Measurements from ENCODE around the gene TAF6.

DNA sequence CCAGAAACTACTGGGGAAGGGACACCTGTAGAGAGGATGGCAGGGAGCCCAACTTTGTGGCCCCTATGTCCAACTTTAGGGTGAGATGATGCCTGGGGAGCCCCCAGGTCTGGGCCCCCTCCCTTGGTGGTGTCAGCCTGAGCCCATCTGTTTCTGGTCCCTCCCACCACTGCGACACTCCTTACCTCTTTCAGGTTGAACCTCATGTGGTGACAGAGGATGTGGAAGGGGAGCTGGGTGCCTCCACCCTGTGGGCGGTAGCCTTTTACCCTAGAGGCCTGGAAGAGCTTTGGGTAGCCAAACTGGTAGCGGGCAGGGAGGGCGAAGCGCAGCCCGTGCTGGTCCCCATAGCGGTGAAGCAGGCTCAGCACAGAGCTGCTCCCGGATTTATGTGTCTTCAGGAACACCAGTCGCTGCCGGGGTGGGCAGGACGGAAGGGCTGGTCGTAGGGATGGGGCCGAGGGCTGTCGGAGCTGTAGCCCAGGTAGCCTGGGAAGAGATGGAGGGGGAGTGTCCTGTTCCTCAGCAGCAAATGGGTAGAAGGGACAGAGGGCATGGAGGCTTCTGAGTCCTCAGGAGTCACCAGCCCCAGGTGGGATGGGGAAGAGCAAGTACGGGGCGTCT, 47.3 kb upstream of the TAF6 start:
- TF ChIP-seq, protein P1, sequence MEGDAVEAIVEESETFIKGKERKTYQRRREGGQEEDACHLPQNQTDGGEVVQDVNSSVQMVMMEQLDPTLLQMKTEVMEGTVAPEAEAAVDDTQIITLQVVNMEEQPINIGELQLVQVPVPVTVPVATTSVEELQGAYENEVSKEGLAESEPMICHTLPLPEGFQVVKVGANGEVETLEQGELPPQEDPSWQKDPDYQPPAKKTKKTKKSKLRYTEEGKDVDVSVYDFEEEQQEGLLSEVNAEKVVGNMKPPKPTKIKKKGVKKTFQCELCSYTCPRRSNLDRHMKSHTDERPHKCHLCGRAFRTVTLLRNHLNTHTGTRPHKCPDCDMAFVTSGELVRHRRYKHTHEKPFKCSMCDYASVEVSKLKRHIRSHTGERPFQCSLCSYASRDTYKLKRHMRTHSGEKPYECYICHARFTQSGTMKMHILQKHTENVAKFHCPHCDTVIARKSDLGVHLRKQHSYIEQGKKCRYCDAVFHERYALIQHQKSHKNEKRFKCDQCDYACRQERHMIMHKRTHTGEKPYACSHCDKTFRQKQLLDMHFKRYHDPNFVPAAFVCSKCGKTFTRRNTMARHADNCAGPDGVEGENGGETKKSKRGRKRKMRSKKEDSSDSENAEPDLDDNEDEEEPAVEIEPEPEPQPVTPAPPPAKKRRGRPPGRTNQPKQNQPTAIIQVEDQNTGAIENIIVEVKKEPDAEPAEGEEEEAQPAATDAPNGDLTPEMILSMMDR (conservative IDR thresholded peaks at IDR 0.05 in 1 of 2, IDR thresholded peaks at IDR 0.05 in 1 of 2; ENCODE audit: low read depth in 1 of 2, low read length in 2 of 2) = no peak
- no peak for TF ChIP-seq EZH2 (IDR thresholded peaks at IDR 0.05; ENCODE audit: low read length, missing control alignments)
